GM18507 (cell line): Measurements from ENCODE around the gene TTLL7.

Experiments
- DNase-seq: peaks from one replicate; pipeline ENCODE4 v3.0.0; 2011; ENCODE audit warnings: low read depth; ENCODE audit not compliant: insufficient read length; ENCODE audit errors: extremely low spot score
- FAIRE-seq: peaks from 2 replicates; lab custom pipeline; 2011; peaks lifted over from hg19 to GRCh38; lab: Jason Lieb, UNC

The TTLL7 gene

GRCh38 chr1:83998498-83999315, at the start of gene TTLL7:
TSS of gene TTLL7 (minus strand) at chr1:83999132. CDS start at chr1:83952211, 46,921 bp downstream.
- DNase-seq (no peak), FAIRE-seq (no peak)

GRCh38 chr1:84042461-84042860, 43.5 kb upstream of the TTLL7 start:
- no peak for DNase-seq
- FAIRE-seq, result no peak

GRCh38 chr1:84037758-84038611, 39.1 kb upstream of the TTLL7 start:
- FAIRE-seq (no peak), DNase-seq (no peak)

- no peak for DNase-seq
- no peak for FAIRE-seq
Measured at GRCh38 chr1:84031802-84032327, 32.9 kb upstream of the TTLL7 start.

GRCh38 chr1:84027368-84027767, 28.4 kb upstream of the TTLL7 start:
- DNase-seq, result no peak
- no peak for FAIRE-seq

- FAIRE-seq, result no peak
- no peak for DNase-seq
Measured at GRCh38 chr1:84025966-84026365, 27.0 kb upstream of the TTLL7 start.

GRCh38 chr1:84021822-84022221, 22.9 kb upstream of the TTLL7 start:
- FAIRE-seq (no peak), DNase-seq (no peak)

- DNase-seq (no peak), FAIRE-seq (no peak)
Measured at GRCh38 chr1:84020151-84020550, 21.2 kb upstream of the TTLL7 start.

- FAIRE-seq (no peak), DNase-seq (no peak)
Measured at GRCh38 chr1:84019217-84019616, 20.3 kb upstream of the TTLL7 start.

GRCh38 chr1:84013708-84014107, 14.8 kb upstream of the TTLL7 start:
- DNase-seq, result no peak
- no peak for FAIRE-seq

- DNase-seq (no peak), FAIRE-seq (no peak)
Measured at GRCh38 chr1:84012018-84012417, 13.1 kb upstream of the TTLL7 start.

- DNase-seq, result no peak
- FAIRE-seq, result no peak
Measured at GRCh38 chr1:84010136-84010535, 11.2 kb upstream of the TTLL7 start.

GRCh38 chr1:84008631-84009030, 9.7 kb upstream of the TTLL7 start:
- FAIRE-seq (no peak), DNase-seq (no peak)

- FAIRE-seq, result no peak
- no peak for DNase-seq
Measured at GRCh38 chr1:84006591-84006990, 7.7 kb upstream of the TTLL7 start.

GRCh38 chr1:84001501-84001900, 2.6 kb upstream of the TTLL7 start:
- no peak for FAIRE-seq
- no peak for DNase-seq

GRCh38 chr1:84000954-84001495, 2.1 kb upstream of the TTLL7 start:
- FAIRE-seq (no peak), DNase-seq (no peak)

- DNase-seq (no peak), FAIRE-seq (no peak)
Measured at GRCh38 chr1:84000196-84000885, 1.4 kb upstream of the TTLL7 start.

- DNase-seq (peak; percentile 20), FAIRE-seq (no peak)
Measured at GRCh38 chr1:83999316-83999819, 436 bp upstream of the TTLL7 start.

- no peak for FAIRE-seq
Measured at GRCh38 chr1:83998205-83998497, 781 bp downstream of the TTLL7 start.

GRCh38 chr1:83997631-83998030, 1.3 kb downstream of the TTLL7 start:
- DNase-seq, result no peak
- no peak for FAIRE-seq

More at GRCh38 chr1:83998205-83998497, 781 bp downstream of the TTLL7 start:
- no peak for DNase-seq
